OCI-LY3 (cell line): ENCODE data around the gene SLC46A2.

ENCODE experiments used
- H2AFZ ChIP-seq: fragments of 200-600, 300-600 bp; shearing (Covaris generic); 2 replicates; pipeline ENCODE4 v1.6.0; 2014; ENCODE audit warnings: antibody characterized with exemption, low read depth, low read length
- H3K27ac ChIP-seq: fragments of 200-600, 300-600 bp; sonication (generic); 2 replicates; pipeline ENCODE4 v1.5.1; 2014; ENCODE audit warnings: mild to moderate bottlenecking, low read length, moderate library complexity, mixed read lengths
- H3K27me3 ChIP-seq: fragments of 200-600, 300-600 bp; sonication (generic); 2 replicates; pipeline ENCODE4 v1.6.1; 2014; ENCODE audit warnings: low read depth, low read length, mixed read lengths
- H3K36me3 ChIP-seq: fragments of 200-600, 300-600 bp; sonication (generic); replicated peaks from 2 replicates; pipeline ENCODE3; 2014; ENCODE audit warnings: low read depth, low read length, mixed read lengths
- H3K4me1 ChIP-seq: fragments of 300-600, 200-600 bp; sonication (generic); 2 replicates; pipeline ENCODE4 v1.6.1; 2014; ENCODE audit warnings: low read length, mixed read lengths
- H3K4me2 ChIP-seq: fragments of 200-600, 300-600 bp; sonication (generic); 2 replicates; pipeline ENCODE4 v1.6.1; 2014; ENCODE audit warnings: low read length, mixed read lengths
- H3K4me3 ChIP-seq: fragments of 300-600, 200-600 bp; sonication (generic); 2 replicates; pipeline ENCODE4 v1.5.1; 2014; ENCODE audit warnings: antibody characterized with exemption, mild to moderate bottlenecking, low read length, moderate library complexity
- H3K79me2 ChIP-seq: fragments of 300-600, 200-600 bp; shearing (Covaris generic); 2 replicates; pipeline ENCODE4 v1.6.1; 2014; ENCODE audit warnings: mild to moderate bottlenecking, low read length, mixed read lengths
- H3K9ac ChIP-seq: fragments of 300-600, 200-600 bp; shearing (Covaris generic); 2 replicates; pipeline ENCODE4 v1.6.0; 2014; ENCODE audit warnings: mild to moderate bottlenecking, low read length, moderate library complexity
- H3K9me3 ChIP-seq: fragments of 200-600, 300-600 bp; shearing (Covaris generic); 2 replicates; pipeline ENCODE4 v1.6.1; 2014; ENCODE audit warnings: low read length, mixed read lengths; ENCODE audit not compliant: insufficient read depth
- H4K20me1 ChIP-seq: fragments of 200-600, 300-600 bp; sonication (generic); 2 replicates; pipeline ENCODE4 v1.6.1; 2016; ENCODE audit warnings: low read length, mixed read lengths; ENCODE audit not compliant: insufficient read depth
- CTCF ChIP-seq: fragments of 200-600, 300-600 bp; sonication (generic); IDR thresholded peaks from 2 replicates; pipeline ENCODE4 v1.5.1; 2014; ENCODE audit warnings: antibody characterized with exemption, low read length, low read depth
- EZH2phosphoT487 ChIP-seq: fragments of 200-600 bp; shearing (Covaris generic); IDR thresholded peaks from 2 replicates; pipeline ENCODE4 v1.6.1; 2018; ENCODE audit warnings: antibody characterized with exemption, mixed run types, low read depth

SLC46A2 gene

GRCh38 chr9:112913326-112913725 lies 22.6 kb upstream of the SLC46A2 start:
- Histone ChIP-seq H3K27me3 (peaks cover 39% of the 10 kb centered on the region), H3K36me3 (no peaks in the 10 kb centered on the region), H3K4me2 (no peak overlapping the region), H3K9ac (no peak overlapping the region), H3K4me1 (no peaks in the 10 kb centered on the region), H3K27ac (no peak overlapping the region), H4K20me1 (no peaks in the 10 kb centered on the region), H3K9me3 (no peaks in the 10 kb centered on the region), H3K79me2 (no peaks in the 10 kb centered on the region), H2AFZ (no peak overlapping the region), H3K4me3 (no peak overlapping the region)
- TF ChIP-seq CTCF (no peak), EZH2phosphoT487 (no peak)

GRCh38 chr9:112912636-112913035 lies 22.0 kb upstream of the SLC46A2 start:
- Histone ChIP-seq H3K27me3 (peaks cover 35% of the 10 kb centered on the region), H3K9ac (no peak overlapping the region), H2AFZ (no peak overlapping the region), H3K79me2 (no peaks in the 10 kb centered on the region), H3K4me3 (no peak overlapping the region), H3K36me3 (no peaks in the 10 kb centered on the region), H3K4me2 (no peak overlapping the region), H3K9me3 (no peaks in the 10 kb centered on the region), H3K27ac (no peak overlapping the region), H4K20me1 (no peaks in the 10 kb centered on the region), H3K4me1 (no peaks in the 10 kb centered on the region)
- TF ChIP-seq CTCF = no peak
- TF ChIP-seq EZH2phosphoT487 = no peak

GRCh38 chr9:112911736-112912135 lies 21.1 kb upstream of the SLC46A2 start:
- no peaks in the 10 kb centered on the region for H3K9me3 ChIP-seq
- no peak overlapping the region for H3K9ac ChIP-seq
- H4K20me1 ChIP-seq = no peaks in the 10 kb centered on the region
- no peak overlapping the region for H3K4me3 ChIP-seq
- no peaks in the 10 kb centered on the region for H3K4me1 ChIP-seq
- H3K79me2 ChIP-seq = no peaks in the 10 kb centered on the region
- no peak for TF ChIP-seq EZH2phosphoT487
- TF ChIP-seq CTCF = no peak
- H3K27me3 ChIP-seq = peaks cover 27% of the 10 kb centered on the region
- H3K36me3 ChIP-seq = no peaks in the 10 kb centered on the region
- H3K27ac ChIP-seq = no peak overlapping the region
- no peak overlapping the region for H3K4me2 ChIP-seq
- H2AFZ ChIP-seq = no peak overlapping the region

GRCh38 chr9:112905084-112905483 lies 14.4 kb upstream of the SLC46A2 start:
- Histone ChIP-seq H3K27ac (no peak overlapping the region), H3K4me3 (no peak overlapping the region), H3K36me3 (no peaks in the 10 kb centered on the region), H3K9ac (no peak overlapping the region), H4K20me1 (no peaks in the 10 kb centered on the region), H2AFZ (no peak overlapping the region), H3K4me2 (no peak overlapping the region), H3K4me1 (peaks cover 12% of the 10 kb centered on the region), H3K79me2 (no peaks in the 10 kb centered on the region), H3K9me3 (no peaks in the 10 kb centered on the region), H3K27me3 (no peaks in the 10 kb centered on the region; the same call in 1 of the 2 replicates)
- TF ChIP-seq CTCF (no peak), EZH2phosphoT487 (no peak)
